ENCODE measurements around the gene POTEI.
"Not testable (repeated sequence)": the region's sequence is repeated elsewhere in the genome, so short reads cannot be mapped to it uniquely, and the experiment has no call there.

DNA sequence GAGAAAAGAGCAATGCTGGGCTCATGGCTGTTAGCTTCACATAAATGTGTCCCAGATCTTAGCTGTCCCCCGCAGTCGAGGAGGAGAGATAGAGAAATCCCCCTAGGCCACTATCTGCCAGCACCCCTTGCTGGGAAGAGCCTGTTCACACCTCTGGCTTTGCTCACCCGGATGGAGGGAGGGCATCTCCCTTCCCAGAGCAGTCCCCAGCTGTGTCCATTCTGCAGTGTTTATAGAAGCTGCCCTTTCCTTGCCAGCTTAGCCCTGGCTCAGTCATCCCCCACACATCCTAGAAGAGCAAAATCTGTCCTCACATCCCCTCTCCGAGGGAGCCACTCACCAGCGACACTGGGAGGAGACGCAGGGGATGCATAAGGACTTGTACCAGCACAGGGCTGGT, 20.4 kb upstream of the POTEI start:
- TF ChIP-seq SP1, FOXA1, ELF4, SUZ12, TARDBP (IDR thresholded peaks at IDR 0.05): not testable (repeated sequence)
- TF ChIP-seq, protein P1, sequence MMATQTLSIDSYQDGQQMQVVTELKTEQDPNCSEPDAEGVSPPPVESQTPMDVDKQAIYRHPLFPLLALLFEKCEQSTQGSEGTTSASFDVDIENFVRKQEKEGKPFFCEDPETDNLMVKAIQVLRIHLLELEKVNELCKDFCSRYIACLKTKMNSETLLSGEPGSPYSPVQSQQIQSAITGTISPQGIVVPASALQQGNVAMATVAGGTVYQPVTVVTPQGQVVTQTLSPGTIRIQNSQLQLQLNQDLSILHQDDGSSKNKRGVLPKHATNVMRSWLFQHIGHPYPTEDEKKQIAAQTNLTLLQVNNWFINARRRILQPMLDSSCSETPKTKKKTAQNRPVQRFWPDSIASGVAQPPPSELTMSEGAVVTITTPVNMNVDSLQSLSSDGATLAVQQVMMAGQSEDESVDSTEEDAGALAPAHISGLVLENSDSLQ (IDR thresholded peaks at IDR 0.05) = not testable (repeated sequence)
